CD14-positive monocyte (primary cell): ENCODE data around the gene HES7. TPM values are rescaled to one million over a fixed set of nuclear protein-coding genes. Genes with fewer than 3 reads are reported as not detected.

Source experiments
- DNase-seq, 3 donors: peaks; one replicate each; pipeline ENCODE4 v3.0.0-alpha.2; 2011 to 2022
- H2AFZ ChIP-seq: 2 replicates; pipeline ENCODE4 v1.6.0; 2012; ENCODE audit warnings: mild to moderate bottlenecking, low read depth, low read length, inconsistent platforms; ENCODE audit not compliant: insufficient read depth, poor library complexity, severe bottlenecking
- H3K27ac ChIP-seq, 2 donors: 1 replicate in 1 of 2; 2 replicates in 1 of 2; pipeline ENCODE4 v1.5.1; 2012 to 2013; ENCODE audit warnings: low read length in 2 of 2, control low read depth in 1 of 2, inconsistent platforms in 1 of 2, low read depth in 1 of 2, mild to moderate bottlenecking in 1 of 2
- H3K27me3 ChIP-seq, 2 donors: one replicate each; pipeline versions ENCODE4 v1.6.0 to v1.6.1; 2011 to 2013; ENCODE audit warnings: low read length in 2 of 2; ENCODE audit not compliant: control insufficient read depth in 2 of 2, insufficient read depth in 2 of 2
- H3K36me3 ChIP-seq, 2 donors: replicated peaks in 1 of 2; 1 replicate in 1 of 2; 2 replicates in 1 of 2; pipeline versions ENCODE4 v1.5.1 to v1.6.1; 2012 to 2013; ENCODE audit warnings: low read length in 2 of 2, control low read depth in 1 of 2, inconsistent platforms in 1 of 2, mild to moderate bottlenecking in 1 of 2; ENCODE audit not compliant: insufficient read depth in 2 of 2, control insufficient read depth in 1 of 2
- H3K4me1 ChIP-seq, 2 donors: 1 replicate in 1 of 2; 2 replicates in 1 of 2; pipeline versions ENCODE4 v1.5.1 to v1.6.1; 2012 to 2013; ENCODE audit warnings: low read length in 2 of 2, control low read depth in 1 of 2, inconsistent platforms in 1 of 2, mild to moderate bottlenecking in 1 of 2, moderate library complexity in 1 of 2; ENCODE audit not compliant: insufficient read depth in 2 of 2, control insufficient read depth in 1 of 2
- H3K4me2 ChIP-seq: replicated peaks from 2 replicates; pipeline ENCODE3; 2012; ENCODE audit warnings: low read length, moderate library complexity, mild to moderate bottlenecking; ENCODE audit not compliant: poor library complexity, severe bottlenecking; ENCODE audit errors: extremely low read depth
- H3K4me3 ChIP-seq, 3 experiments: fragments of 200-600 bp in 1 of 3; sonication (generic) in 1 of 3; replicated peaks in 1 of 3; 1 replicate in 2 of 3; 2 replicates in 1 of 3; pipeline ENCODE4 v1.5.1; 2011 to 2013; ENCODE audit warnings: low read length in 3 of 3, mild to moderate bottlenecking in 3 of 3, control low read depth in 2 of 3, low read depth in 2 of 3, inconsistent platforms in 1 of 3, moderate library complexity in 1 of 3
- H3K79me2 ChIP-seq: 2 replicates; pipeline ENCODE4 v1.6.0; 2012; ENCODE audit warnings: mild to moderate bottlenecking, control low read depth, inconsistent platforms, low read length, moderate library complexity; ENCODE audit not compliant: insufficient read depth
- H3K9ac ChIP-seq: 2 replicates; pipeline ENCODE4 v1.6.0; 2017; ENCODE audit warnings: low read length, mild to moderate bottlenecking; ENCODE audit not compliant: insufficient read depth, poor library complexity, severe bottlenecking
- H3K9me3 ChIP-seq, 2 donors: replicated peaks in 1 of 2; 1 replicate in 1 of 2; 2 replicates in 1 of 2; pipeline versions ENCODE4 v1.5.1 to v1.6.1; 2012 to 2013; ENCODE audit warnings: low read length in 2 of 2, control low read depth in 1 of 2; ENCODE audit not compliant: control insufficient read depth in 1 of 2, insufficient read depth in 1 of 2
- H4K20me1 ChIP-seq: 2 replicates; pipeline ENCODE4 v1.6.0; 2012; ENCODE audit warnings: mild to moderate bottlenecking, low read length, control low read depth, moderate library complexity; ENCODE audit not compliant: insufficient read depth
- H3K27ac Mint-ChIP-seq, 7 donors: one replicate each; pipeline ENCODE4 v1.8.0; 2020; ENCODE audit warnings: mild to moderate bottlenecking in 7 of 7, mixed read lengths in 7 of 7, moderate library complexity in 6 of 7, inconsistent platforms in 2 of 7
- H3K27me3 Mint-ChIP-seq, 3 donors: one replicate each; pipeline ENCODE4 v1.8.0; 2021 to 2022; ENCODE audit warnings: low read depth in 3 of 3, mild to moderate bottlenecking in 3 of 3, mixed read lengths in 3 of 3, moderate library complexity in 3 of 3, inconsistent platforms in 1 of 3
- H3K36me3 Mint-ChIP-seq, 2 donors: one replicate each; pipeline ENCODE4 v1.8.0; 2020; ENCODE audit warnings: mixed read lengths in 2 of 2, inconsistent platforms in 1 of 2, mild to moderate bottlenecking in 1 of 2
- H3K4me1 Mint-ChIP-seq: one replicate; pipeline ENCODE4 v1.8.0; 2020; ENCODE audit warnings: mild to moderate bottlenecking, mixed read lengths
- H3K4me3 Mint-ChIP-seq, 2 donors: one replicate each; pipeline ENCODE4 v1.8.0; 2020; ENCODE audit warnings: mild to moderate bottlenecking in 2 of 2, mixed read lengths in 2 of 2, moderate library complexity in 1 of 2
- H3K9me3 Mint-ChIP-seq, 7 donors: one replicate each; pipeline ENCODE4 v1.8.0; 2020 to 2022; ENCODE audit warnings: mixed read lengths in 7 of 7, mild to moderate bottlenecking in 6 of 7, moderate library complexity in 6 of 7, inconsistent platforms in 2 of 7
- WGBS: methylation state at CpG from one replicate; pipeline ENCODE4 v1.1.5; 2013; ENCODE audit warnings: missing lambda C conversion rate; ENCODE audit not compliant: insufficient coverage; 5-methylcytosine and 5-hydroxymethylcytosine counted together
- intact Hi-C, 2 donors: fragments of 100-400 bp; cut with micrococcal nuclease; formaldehyde crosslinking; loops; one replicate each; pipeline versions ENCODE4 v1.15.0 to v1.15.1; 2023
- polyA plus RNA-seq, 3 donors: library from polyadenylated mRNA; depleted of rRNA in 1 of 3; unstranded in 2 of 3; stranded (reverse) in 1 of 3; fragments of 300-500 nt in 2 of 3; fragments of >200 nt in 1 of 3; fragmentation: Illumina TruSeq in 2 of 3; gene quantifications; 1 replicate in 2 of 3; 2 replicates in 1 of 3; pipeline ENCODE4 v1.2.3, GENCODE V29; 2012 to 2021
- TF ChIP-seq, protein P1 (sequence below): fragments of 200-600 bp; IDR thresholded peaks from one replicate; pipeline ENCODE4 v1.8.0; 2022; ENCODE audit warnings: antibody characterized with exemption, mild to moderate bottlenecking

HES7 gene
- polyA plus RNA-seq, 3 donors: not detected

DNA sequence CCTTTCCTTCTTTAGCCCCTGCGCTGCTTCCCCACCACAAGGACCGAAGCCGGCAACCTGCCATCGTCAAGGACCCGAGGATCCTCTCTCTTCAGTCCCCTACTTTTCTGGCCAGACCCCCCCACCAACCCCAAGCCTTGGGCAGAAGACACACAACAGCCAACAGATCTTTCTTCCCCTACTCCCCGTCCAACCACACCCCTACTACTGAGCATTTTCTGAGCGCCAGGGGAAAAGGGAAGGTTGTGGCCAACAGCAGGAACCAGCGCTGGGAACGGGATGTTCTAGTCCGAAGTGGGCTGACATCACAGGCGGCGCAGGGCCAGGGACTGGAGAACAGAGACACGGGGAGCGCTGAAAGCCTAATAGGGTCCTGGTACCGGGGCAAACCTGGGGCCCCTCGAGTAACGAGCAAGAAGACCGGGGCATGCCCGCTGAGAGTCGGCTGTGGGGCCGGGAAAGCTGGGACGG is 27.8 kb upstream of the HES7 start:
- Histone ChIP-seq H3K4me3 (peak overlapping the region; percentile 52 to 100 (median 88)), H4K20me1 (peaks cover 84% of the 10 kb centered on the region), H3K27me3 (no peaks in the 10 kb centered on the region), H3K9ac (peak overlapping the region; percentile 78), H3K79me2 (peaks cover 26% of the 10 kb centered on the region), H3K27ac (peak overlapping the region; percentile 97 to 99), H3K4me2 (peak overlapping the region; percentile 97), H2AFZ (no peak overlapping the region), H3K36me3 (peaks cover 35 to 41% of the 10 kb centered on the region in 2 donors), H3K4me1 (peaks cover 47 to 60% of the 10 kb centered on the region in 2 donors), H3K9me3 (no peaks in the 10 kb centered on the region)
- TF ChIP-seq, protein P1, sequence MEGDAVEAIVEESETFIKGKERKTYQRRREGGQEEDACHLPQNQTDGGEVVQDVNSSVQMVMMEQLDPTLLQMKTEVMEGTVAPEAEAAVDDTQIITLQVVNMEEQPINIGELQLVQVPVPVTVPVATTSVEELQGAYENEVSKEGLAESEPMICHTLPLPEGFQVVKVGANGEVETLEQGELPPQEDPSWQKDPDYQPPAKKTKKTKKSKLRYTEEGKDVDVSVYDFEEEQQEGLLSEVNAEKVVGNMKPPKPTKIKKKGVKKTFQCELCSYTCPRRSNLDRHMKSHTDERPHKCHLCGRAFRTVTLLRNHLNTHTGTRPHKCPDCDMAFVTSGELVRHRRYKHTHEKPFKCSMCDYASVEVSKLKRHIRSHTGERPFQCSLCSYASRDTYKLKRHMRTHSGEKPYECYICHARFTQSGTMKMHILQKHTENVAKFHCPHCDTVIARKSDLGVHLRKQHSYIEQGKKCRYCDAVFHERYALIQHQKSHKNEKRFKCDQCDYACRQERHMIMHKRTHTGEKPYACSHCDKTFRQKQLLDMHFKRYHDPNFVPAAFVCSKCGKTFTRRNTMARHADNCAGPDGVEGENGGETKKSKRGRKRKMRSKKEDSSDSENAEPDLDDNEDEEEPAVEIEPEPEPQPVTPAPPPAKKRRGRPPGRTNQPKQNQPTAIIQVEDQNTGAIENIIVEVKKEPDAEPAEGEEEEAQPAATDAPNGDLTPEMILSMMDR: no peak
- WGBS: 0% methylated on average over 22 of the region's 22 CpGs
- H3K36me3 Mint-ChIP-seq: peaks cover 49 to 53% of the 10 kb centered on the region in 2 donors
- intact Hi-C loops: loop anchor here in 1 of 2 donors (5.0 to 10.0 kb wide), 2 partner anchors 36 to 317 kb away; partner anchors contain the start of gene KDM6B
- peak overlapping the region; percentile 97 to 99 for H3K4me3 Mint-ChIP-seq
- peak; percentile 59 to 70 (median 68) for DNase-seq
- H3K27ac Mint-ChIP-seq: peak overlapping the region in 3 of 7 donors; percentile 96 to 99 (median 98)
- H3K27me3 Mint-ChIP-seq: peaks cover 0 to 14% (median 0%) of the 10 kb centered on the region in 3 donors
- peaks cover 0 to 4% (median 0%) of the 10 kb centered on the region in 7 donors for H3K9me3 Mint-ChIP-seq
- peaks cover 28% of the 10 kb centered on the region for H3K4me1 Mint-ChIP-seq

DNA sequence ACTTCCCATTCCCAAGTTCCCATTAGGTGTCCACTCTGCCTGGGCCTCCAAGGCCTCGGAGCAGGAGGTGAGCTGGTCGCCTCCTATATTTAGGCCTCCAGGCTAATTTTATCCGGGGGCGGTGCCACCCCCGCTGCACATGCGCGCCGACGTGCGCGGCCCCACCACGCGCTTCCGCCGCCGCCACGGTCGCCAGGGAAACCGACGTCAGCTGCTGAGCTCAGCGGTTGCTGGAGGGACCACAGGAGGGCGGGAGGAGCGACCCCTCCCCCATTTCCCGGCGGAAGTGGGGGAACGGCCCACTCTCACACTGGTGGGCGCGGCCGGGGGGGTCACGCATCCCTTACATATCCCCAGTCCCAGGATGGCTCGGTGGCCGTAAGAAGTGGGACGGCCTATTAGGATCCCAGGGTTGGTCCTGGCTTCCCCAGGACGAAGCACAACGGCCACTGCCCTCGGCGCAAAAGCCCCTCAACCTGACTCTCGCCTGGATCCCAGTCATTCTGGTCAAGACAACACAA is 27.3 kb upstream of the HES7 start:
- under 1% methylated on average over 38 of the region's 38 CpGs for WGBS
- Mint-ChIP-seq H3K4me3 (peak overlapping the region; percentile 97 to 99), H3K27me3 (peaks cover 0 to 14% (median 0%) of the 10 kb centered on the region in 3 donors), H3K27ac (peak overlapping the region in 5 of 7 donors; percentile 78 to 99 (median 96)), H3K4me1 (peaks cover 28% of the 10 kb centered on the region), H3K9me3 (peaks cover 0 to 4% (median 0%) of the 10 kb centered on the region in 7 donors), H3K36me3 (peaks cover 54 to 58% of the 10 kb centered on the region in 2 donors)
- Histone ChIP-seq H3K4me1 (peaks cover 46 to 60% of the 10 kb centered on the region in 2 donors), H3K4me3 (peak overlapping the region; percentile 52 to 100 (median 88)), H3K27ac (peak overlapping the region; percentile 97 to 99), H3K27me3 (no peaks in the 10 kb centered on the region), H3K36me3 (peaks cover 40 to 46% of the 10 kb centered on the region in 2 donors), H3K4me2 (peak overlapping the region; percentile 97), H2AFZ (no peak overlapping the region), H4K20me1 (peaks cover 89% of the 10 kb centered on the region), H3K9me3 (no peaks in the 10 kb centered on the region), H3K79me2 (peaks cover 26% of the 10 kb centered on the region), H3K9ac (peak overlapping the region; percentile 78)
- DNase-seq: peak; percentile 72 to 75 (median 75)
- intact Hi-C loops: loop anchor here in 1 of 2 donors (5.0 to 10.0 kb wide), 2 partner anchors 36 to 316 kb away; partner anchors contain the start of gene KDM6B
- TF ChIP-seq, protein P1: no peak
